ENCODE measurements around the gene GJC1.

The GJC1 gene

DNA sequence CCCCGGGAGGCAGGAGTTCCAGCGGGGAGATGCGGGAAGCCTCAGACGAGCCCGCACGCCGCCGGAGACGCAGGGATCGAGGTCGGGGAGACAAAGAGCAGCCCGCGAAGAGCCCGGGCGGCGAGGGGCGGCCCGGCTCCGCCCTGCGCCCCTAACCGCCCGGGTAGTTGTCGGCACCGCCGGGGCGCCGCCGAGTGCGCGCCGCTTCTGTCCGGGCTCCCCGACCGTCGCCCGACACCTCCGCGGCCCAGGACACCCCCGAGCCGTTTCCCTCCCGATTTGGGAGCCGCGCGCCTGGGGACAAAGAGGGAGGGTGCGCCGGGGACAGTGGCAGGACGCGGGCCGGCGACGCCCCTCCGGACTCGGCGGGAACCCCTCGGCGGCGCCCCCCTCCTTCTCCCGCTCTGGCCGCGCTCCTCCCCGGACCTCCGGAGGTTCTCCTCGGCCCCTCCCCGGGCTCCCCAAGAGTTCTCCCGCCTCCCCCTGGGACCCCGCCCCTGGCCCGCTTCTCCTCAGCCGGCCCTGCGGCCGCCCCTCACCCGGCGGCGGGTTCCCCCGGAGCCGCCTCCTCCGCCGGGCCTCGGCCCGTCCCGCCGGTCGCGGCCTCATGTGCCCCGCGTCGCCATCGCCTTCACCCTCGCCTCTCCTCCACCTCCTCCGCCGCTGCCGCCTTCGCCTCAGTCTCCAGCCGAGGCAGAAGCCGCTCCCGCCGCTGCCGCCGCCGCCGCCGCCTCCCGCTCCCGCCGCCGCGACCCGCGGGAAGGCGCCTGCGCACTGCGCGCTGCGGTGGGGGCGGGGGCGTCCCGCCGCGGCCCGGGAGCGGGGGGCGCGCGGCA is at the start of gene GJC1:
TSS of gene GJC1 (minus strand) at position 765 of the 836 bp plus-strand sequence. CDS start 24,470 bp downstream, outside the sequence.
- DNase-seq (ENCODE audit: low read depth, low spot score), result no peak

- no peak for DNase-seq (ENCODE audit: low read depth, low spot score)
Measured at GRCh38 chr17:44879376-44879775, 49.3 kb upstream of the GJC1 start.

DNA sequence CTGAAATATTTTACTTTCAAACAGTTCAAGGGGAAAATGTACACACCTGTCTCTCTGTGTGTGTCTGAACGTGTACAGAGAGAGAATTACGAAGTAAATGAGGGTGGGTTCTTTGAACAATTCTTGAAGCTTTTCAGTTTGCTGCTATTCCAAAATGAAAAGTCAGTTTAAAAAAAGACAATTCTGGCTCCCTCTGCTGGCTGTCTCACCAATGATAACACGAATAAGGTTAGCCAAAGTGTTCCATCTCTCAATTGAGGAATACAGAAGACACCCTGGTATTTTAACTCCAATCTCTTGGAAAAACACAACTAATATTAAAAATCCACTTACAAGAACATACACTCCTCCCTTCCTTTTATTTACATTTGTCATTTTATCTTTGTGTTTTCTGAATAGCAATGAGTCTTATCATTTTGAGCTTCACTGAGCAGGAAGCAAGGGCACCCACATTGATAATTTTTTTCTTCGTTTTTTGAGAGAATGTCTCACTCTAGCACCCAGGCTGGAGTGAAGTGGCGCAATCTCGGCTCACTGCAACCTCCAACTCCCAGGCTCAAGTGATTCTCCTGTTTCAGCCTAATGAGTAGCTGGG is 48.6 kb upstream of the GJC1 start:
- no peak for DNase-seq (ENCODE audit: low read depth, low spot score)

DNA sequence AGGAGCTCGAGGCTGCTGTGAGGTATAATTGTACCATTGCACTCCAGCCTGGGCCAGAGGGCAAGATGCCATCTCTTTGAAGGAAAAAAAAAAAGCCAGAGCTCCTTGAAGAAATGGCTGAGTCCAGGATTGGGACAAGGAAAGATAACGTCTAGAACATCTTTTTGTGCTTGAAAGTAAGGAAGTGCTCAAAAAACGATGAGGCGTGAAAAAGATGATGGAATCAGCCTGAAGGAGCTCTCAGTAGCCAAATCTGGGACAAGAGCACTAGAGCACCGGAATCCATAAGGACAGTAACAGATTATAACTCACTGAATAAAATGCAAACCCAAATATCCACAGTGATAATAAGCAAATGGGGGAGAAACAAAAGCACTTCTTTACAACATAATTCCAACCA is 47.0 kb upstream of the GJC1 start:
- no peak for DNase-seq (ENCODE audit: low read depth, low spot score)

GRCh38 chr17:44875761-44876160 is 45.7 kb upstream of the GJC1 start:
- DNase-seq (ENCODE audit: low read depth, low spot score), result no peak

- DNase-seq (ENCODE audit: low read depth, low spot score), result no peak
Measured at GRCh38 chr17:44872131-44872768, 42.2 kb upstream of the GJC1 start.

GRCh38 chr17:44871556-44871955 is 41.5 kb upstream of the GJC1 start:
- no peak for DNase-seq (ENCODE audit: low read depth, low spot score)

- DNase-seq (ENCODE audit: low read depth, low spot score), result no peak
Measured at GRCh38 chr17:44867841-44868240, 37.8 kb upstream of the GJC1 start.

- no peak for DNase-seq (ENCODE audit: low read depth, low spot score)
Measured at GRCh38 chr17:44865931-44866330, 35.8 kb upstream of the GJC1 start.

GRCh38 chr17:44865231-44865660 is 35.2 kb upstream of the GJC1 start:
- DNase-seq (ENCODE audit: low read depth, low spot score), result peak; percentile 38

DNA sequence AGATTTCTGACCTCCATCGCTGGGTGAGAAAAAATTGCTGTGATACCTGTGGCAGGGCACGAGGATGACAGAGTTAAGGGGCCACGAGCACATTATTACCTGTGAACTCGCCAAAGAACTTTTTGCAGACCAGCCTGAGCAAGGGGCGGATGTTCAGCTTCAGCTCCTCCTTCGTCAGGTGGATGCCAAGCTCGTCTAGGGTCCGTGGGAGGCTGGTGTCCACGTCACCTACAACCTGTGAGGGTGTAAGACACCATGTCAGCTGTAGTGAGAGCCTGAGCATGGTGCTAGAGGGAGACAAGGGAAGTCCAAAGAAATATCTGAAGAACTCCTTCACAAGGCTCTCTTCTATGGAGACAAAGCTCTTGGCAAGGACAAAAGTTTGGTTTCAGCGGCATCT is 34.7 kb upstream of the GJC1 start:
- no peak for DNase-seq (ENCODE audit: low read depth, low spot score)

DNA sequence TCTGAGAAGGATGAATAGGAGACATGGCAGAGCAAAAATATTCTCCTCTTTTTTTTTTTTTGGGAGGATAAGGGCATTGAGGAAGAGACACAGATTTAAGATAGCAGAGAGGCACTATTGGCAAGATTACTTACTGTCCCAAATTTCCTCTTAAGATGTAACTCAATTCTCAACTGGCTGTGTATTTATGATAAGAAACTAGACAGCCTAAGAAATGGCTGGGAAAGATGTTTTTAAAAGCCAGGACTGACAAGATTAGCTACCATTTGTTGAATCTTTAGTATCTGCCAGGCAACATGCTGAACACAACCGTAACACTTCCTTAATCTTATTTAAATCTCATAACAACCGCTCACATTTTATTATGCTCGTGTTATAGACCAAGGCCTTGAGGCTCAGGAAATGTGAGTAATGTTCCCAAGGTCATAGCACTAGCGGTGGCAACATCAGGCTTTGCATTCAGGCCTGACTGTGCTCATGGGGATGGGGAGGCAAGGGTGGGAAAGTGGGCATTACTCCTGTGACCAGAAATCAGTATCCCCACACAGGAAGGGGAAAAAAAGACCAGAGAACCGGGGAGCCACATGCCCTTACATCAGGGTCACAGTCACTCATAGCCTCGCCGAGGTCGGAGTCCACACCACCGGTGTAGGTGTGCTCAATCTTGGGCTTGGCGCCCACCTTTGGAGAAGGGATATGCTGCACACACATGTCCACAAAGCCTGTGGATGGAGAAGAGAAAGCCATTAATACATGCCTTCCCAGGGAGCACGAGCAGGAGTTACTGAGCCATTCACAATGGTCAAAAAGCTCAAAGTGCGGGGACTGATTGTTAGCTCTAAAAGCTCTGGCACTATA is 33.2 kb upstream of the GJC1 start:
- no peak for DNase-seq (ENCODE audit: low read depth, low spot score)

- no peak for DNase-seq (ENCODE audit: low read depth, low spot score)
Measured at GRCh38 chr17:44862278-44862914, 32.3 kb upstream of the GJC1 start.

- DNase-seq (ENCODE audit: low read depth, low spot score), result no peak
Measured at GRCh38 chr17:44859701-44860100, 29.6 kb upstream of the GJC1 start.

- DNase-seq (ENCODE audit: low read depth, low spot score), result no peak
Measured at GRCh38 chr17:44854192-44854591, 24.1 kb upstream of the GJC1 start.

GRCh38 chr17:44850612-44851011 is 20.5 kb upstream of the GJC1 start:
- DNase-seq (ENCODE audit: low read depth, low spot score), result no peak

DNA sequence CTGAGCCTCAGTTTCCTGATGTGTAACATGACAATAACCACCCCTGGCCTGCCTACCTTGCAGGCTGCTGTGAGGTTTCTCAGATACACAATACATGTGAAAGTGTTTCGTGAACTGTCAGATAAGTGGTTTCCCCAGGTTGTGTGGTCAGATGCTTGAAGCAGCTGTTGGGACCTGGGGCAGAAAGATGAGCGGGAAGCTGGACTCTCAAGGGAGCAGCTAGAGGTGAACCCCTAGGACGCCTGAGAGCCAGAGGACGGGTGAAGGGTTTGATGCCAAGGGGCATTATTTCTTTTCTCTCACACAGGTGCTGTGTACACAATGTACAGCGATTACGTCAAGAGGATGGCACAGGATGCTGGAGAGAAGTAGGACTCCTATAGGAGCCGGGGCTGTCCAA is 19.9 kb upstream of the GJC1 start:
- DNase-seq (ENCODE audit: low read depth, low spot score), result no peak

DNA sequence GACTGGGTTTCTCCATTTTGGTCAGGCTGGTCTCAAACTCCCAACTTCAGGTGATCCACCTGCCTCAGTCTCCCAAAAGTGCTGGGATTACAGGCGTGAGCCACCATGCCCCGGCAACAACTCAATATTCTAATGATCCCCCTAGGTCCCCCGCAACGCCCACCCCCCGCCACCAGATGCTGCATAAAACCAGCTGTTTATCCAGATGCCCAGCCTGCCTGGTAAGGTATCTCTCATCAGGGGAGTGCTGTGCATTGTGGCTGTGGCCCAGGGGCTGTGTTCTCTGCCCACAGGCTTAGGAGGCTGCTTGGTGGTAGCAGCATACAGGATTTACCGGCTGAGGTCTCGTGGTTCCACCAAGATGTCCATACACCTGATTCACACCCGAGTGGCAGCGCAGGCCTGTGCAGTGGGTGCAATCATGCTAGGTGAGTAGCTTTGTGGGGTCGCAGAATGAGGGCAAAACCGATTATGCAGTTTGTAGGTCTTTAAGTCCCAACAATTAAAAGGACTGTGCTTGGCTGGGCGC is 18.9 kb upstream of the GJC1 start:
- DNase-seq (ENCODE audit: low read depth, low spot score), result no peak

DNA sequence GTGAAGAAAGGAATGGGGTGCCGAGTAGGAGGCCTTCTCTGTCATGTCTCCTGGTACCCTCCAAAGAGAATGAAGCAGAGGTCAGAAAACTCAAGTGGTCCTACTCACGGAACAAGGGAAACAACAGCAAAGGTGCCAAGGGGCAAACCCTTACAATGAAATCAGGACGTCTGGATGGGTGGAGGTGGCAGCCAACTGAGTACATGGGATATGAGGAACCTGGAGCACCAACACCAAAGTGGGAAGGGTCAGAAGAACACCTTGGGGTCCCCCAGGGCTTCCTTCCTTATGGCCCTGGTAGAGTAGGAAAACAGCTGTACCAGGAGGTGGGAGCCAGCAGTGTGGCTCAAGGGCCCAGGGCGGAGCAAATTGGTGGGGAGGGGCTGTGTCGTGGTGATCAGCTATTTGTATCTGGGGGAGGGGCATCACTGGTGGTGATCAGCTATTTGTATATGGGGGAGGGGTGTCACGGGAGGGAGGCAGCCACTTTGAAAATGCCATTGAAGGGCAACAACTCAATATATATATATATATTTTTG is 18.2 kb upstream of the GJC1 start:
- DNase-seq (ENCODE audit: low read depth, low spot score), result no peak

GRCh38 chr17:44847586-44847985 is 17.5 kb upstream of the GJC1 start, which contains the start of gene HIGD1B:
Gene HIGD1B, plus strand, starts transcription at chr17:44847883. Its CDS starts 270 bp downstream, at chr17:44848153.
- no peak for DNase-seq (ENCODE audit: low read depth, low spot score)

DNA sequence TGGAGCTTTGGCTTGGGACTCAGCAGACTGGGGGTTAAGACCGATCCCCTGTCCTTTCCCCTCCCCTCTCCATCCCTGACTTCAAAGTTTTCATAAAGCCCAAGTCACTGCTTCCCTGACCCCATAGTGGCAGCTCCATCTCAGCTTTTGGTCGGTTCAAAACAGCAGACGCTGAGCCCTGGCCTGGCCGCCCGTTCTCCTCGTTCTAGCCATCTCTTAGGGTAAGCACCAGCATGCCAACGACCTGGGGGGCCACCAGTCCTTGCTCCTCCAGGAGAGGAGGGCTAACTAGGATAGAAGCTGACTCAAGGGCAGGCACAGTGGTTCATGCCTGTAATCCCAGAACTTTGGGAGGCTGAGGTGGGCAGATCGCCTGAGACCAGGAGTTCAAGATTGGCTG is 16.1 kb upstream of the GJC1 start:
- no peak for DNase-seq (ENCODE audit: low read depth, low spot score)
